ENCODE results near the gene PRKAR2B.
"Not testable (repeated sequence)": the region's sequence is repeated elsewhere in the genome, so short reads cannot be mapped to it uniquely, and the experiment has no call there.

PRKAR2B gene

GRCh38 chr7:107049480-107049879, 5.0 kb downstream of the PRKAR2B start:
- no peak for DNase-seq

GRCh38 chr7:107049971-107050532, 5.5 kb downstream of the PRKAR2B start:
- DNase-seq = no peak

- DNase-seq = peak; percentile 29
These were observed 6.9 kb downstream of the PRKAR2B start for GRCh38 chr7:107051376-107051775.

- not testable (repeated sequence) for DNase-seq
These were observed 10.5 kb downstream of the PRKAR2B start for GRCh38 chr7:107054965-107055364.

- not testable (repeated sequence) for DNase-seq
These were observed 11.6 kb downstream of the PRKAR2B start for GRCh38 chr7:107056058-107056457.

- DNase-seq = no peak
These were observed 12.4 kb downstream of the PRKAR2B start for GRCh38 chr7:107056728-107057473.

- DNase-seq = no peak
These were observed 12.9 kb downstream of the PRKAR2B start for GRCh38 chr7:107057474-107057833.

- no peak for DNase-seq
These were observed 15.0 kb downstream of the PRKAR2B start for GRCh38 chr7:107059468-107059867.

- no peak for DNase-seq
These were observed 19.0 kb downstream of the PRKAR2B start for GRCh38 chr7:107063245-107064120.

- DNase-seq = no peak
These were observed 19.8 kb downstream of the PRKAR2B start for GRCh38 chr7:107064255-107064654.

- no peak for DNase-seq
These were observed 21.4 kb downstream of the PRKAR2B start for GRCh38 chr7:107065929-107066247.

GRCh38 chr7:107068156-107068555, 23.7 kb downstream of the PRKAR2B start:
- DNase-seq = no peak

- peak; percentile 25 for DNase-seq
These were observed 25.0 kb downstream of the PRKAR2B start for GRCh38 chr7:107069457-107069856.

- DNase-seq = no peak
These were observed 26.2 kb downstream of the PRKAR2B start for GRCh38 chr7:107070710-107071109.

GRCh38 chr7:107071129-107071528, 26.6 kb downstream of the PRKAR2B start:
- no peak for DNase-seq

- DNase-seq = no peak
These were observed 27.6 kb downstream of the PRKAR2B start for GRCh38 chr7:107072133-107072532.

GRCh38 chr7:107075863-107076574, 31.5 kb downstream of the PRKAR2B start:
- DNase-seq = peak; percentile 90

GRCh38 chr7:107076781-107077698, 32.5 kb downstream of the PRKAR2B start:
- peak; percentile 39 for DNase-seq

GRCh38 chr7:107077699-107078516, 33.4 kb downstream of the PRKAR2B start:
- DNase-seq = no peak

GRCh38 chr7:107078517-107078966, 34.0 kb downstream of the PRKAR2B start:
- peak; percentile 58 for DNase-seq
